CD4-positive, CD25-positive, alpha-beta regulatory T cell (primary cell): ENCODE results near the gene FAF1. TPM values are rescaled to one million over a fixed set of nuclear protein-coding genes. Genes with fewer than 3 reads are reported as not detected.
"Not testable (repeated sequence)": the region's sequence is repeated elsewhere in the genome, so short reads cannot be mapped to it uniquely, and the experiment has no call there.

Source experiments
- ATAC-seq, 2 donors: fragments of 150-1000 bp; cut with Tn5 transposase; one replicate each; pipeline ENCODE4 v1.10.0; 2021; ENCODE audit warnings: low read depth in 2 of 2, moderate number of reproducible peaks in 2 of 2, moderate library complexity in 1 of 2
- DNase-seq, 3 donors: peaks; one replicate each; pipeline versions ENCODE4 v3.0.0 to v3.0.0-alpha.2; 2012 to 2022; ENCODE audit warnings: mixed read lengths in 1 of 3
- H3K27ac ChIP-seq: one replicate; pipeline ENCODE4 v1.7.0; 2013; ENCODE audit warnings: mild to moderate bottlenecking, low read length; ENCODE audit not compliant: insufficient read depth, poor library complexity, severe bottlenecking
- H3K27me3 ChIP-seq: one replicate; pipeline ENCODE4 v1.7.0; 2013; ENCODE audit warnings: low read length; ENCODE audit not compliant: control insufficient read depth, insufficient read depth
- H3K36me3 ChIP-seq: one replicate; pipeline ENCODE4 v1.7.0; 2013; ENCODE audit warnings: mild to moderate bottlenecking, low read length, moderate library complexity; ENCODE audit not compliant: control insufficient read depth, insufficient read depth
- H3K4me1 ChIP-seq: 2 replicates; pipeline ENCODE4 v1.7.0; 2013; ENCODE audit warnings: mild to moderate bottlenecking, low read length; ENCODE audit not compliant: insufficient read depth, control insufficient read depth, poor library complexity, severe bottlenecking
- H3K4me3 ChIP-seq: one replicate; pipeline ENCODE4 v1.7.0; 2013; ENCODE audit warnings: low read depth, mild to moderate bottlenecking, low read length, moderate library complexity
- H3K9me3 ChIP-seq, 2 experiments: 1 replicate in 1 of 2; 2 replicates in 1 of 2; pipeline ENCODE4 v1.7.0; 2013; ENCODE audit warnings: low read length in 2 of 2, mild to moderate bottlenecking in 1 of 2, moderate library complexity in 1 of 2; ENCODE audit not compliant: control insufficient read depth in 2 of 2
- H3K27ac Mint-ChIP-seq, 3 donors: one replicate each; pipeline ENCODE4 v1.8.0; 2020 to 2022; ENCODE audit warnings: mild to moderate bottlenecking in 3 of 3, mixed read lengths in 3 of 3, moderate library complexity in 2 of 3
- H3K27me3 Mint-ChIP-seq: one replicate; pipeline ENCODE4 v1.8.0; 2022; ENCODE audit warnings: mild to moderate bottlenecking, mixed read lengths
- H3K36me3 Mint-ChIP-seq: one replicate; pipeline ENCODE4 v1.8.0; 2020; ENCODE audit warnings: mixed read lengths
- H3K4me1 Mint-ChIP-seq, 4 donors: one replicate each; pipeline ENCODE4 v1.8.0; 2020 to 2022; ENCODE audit warnings: mixed read lengths in 4 of 4, mild to moderate bottlenecking in 1 of 4
- H3K4me3 Mint-ChIP-seq, 4 donors: one replicate each; pipeline ENCODE4 v1.8.0; 2020 to 2022; ENCODE audit warnings: mild to moderate bottlenecking in 4 of 4, mixed read lengths in 4 of 4, moderate library complexity in 3 of 4
- H3K9me3 Mint-ChIP-seq, 7 donors: one replicate each; pipeline ENCODE4 v1.8.0; 2020 to 2022; ENCODE audit warnings: mixed read lengths in 7 of 7, mild to moderate bottlenecking in 3 of 7, moderate library complexity in 2 of 7
- polyA plus RNA-seq, 4 donors: library from polyadenylated mRNA; unstranded; fragments of 300-500 nt; fragmentation: Illumina TruSeq; gene quantifications; one replicate each; pipeline ENCODE4 v1.2.3, GENCODE V29; 2021
- total RNA-seq: library from RNA; stranded (reverse); gene quantifications from one replicate; pipeline ENCODE4 v1.2.3, GENCODE V29; 2022

Gene FAF1
- total and polyA plus RNA-seq, 5 donors from 2014 or later, result 28.9 to 58.2 (median 54.3) TPM

DNA sequence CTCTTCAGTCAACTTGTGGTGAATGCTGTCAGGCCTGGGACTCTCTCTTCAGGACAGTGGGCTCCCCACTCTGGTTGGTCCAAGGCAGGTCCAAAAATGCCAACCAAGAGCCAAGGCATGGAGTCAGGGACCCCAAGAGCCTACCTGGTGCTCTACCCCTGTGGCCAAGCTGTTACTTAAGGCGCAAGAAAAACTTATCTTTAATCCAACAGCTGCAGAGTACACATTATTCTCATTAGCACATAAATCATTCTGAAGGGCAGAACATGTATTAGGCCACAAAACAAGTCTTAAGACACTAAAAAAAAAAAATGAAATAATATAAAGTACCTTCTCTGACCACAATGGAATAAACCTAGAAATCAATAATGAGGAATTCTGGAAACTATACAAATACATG is 65.7 kb downstream of the FAF1 start:
- no peak overlapping the region for H3K4me3 ChIP-seq
- no peaks in the 10 kb centered on the region for H3K9me3 ChIP-seq
- no peak overlapping the region for H3K27ac Mint-ChIP-seq
- no peaks in the 10 kb centered on the region for H3K36me3 ChIP-seq
- no peaks in the 10 kb centered on the region for H3K27me3 ChIP-seq
- peaks cover 25 to 39% (median 30%) of the 10 kb centered on the region in 4 donors for H3K4me1 Mint-ChIP-seq
- no peaks in the 10 kb centered on the region for H3K27me3 Mint-ChIP-seq
- H3K27ac ChIP-seq, result no peak overlapping the region
- H3K36me3 Mint-ChIP-seq, result peaks cover 10% of the 10 kb centered on the region
- ATAC-seq (no peak), DNase-seq (no peak)
- peaks cover 0 to 4% (median 0%) of the 10 kb centered on the region in 7 donors for H3K9me3 Mint-ChIP-seq
- no peak overlapping the region for H3K4me3 Mint-ChIP-seq
- H3K4me1 ChIP-seq, result no peaks in the 10 kb centered on the region

- Histone ChIP-seq H3K4me3 (no peak overlapping the region), H3K36me3 (no peaks in the 10 kb centered on the region), H3K4me1 (no peaks in the 10 kb centered on the region), H3K27me3 (no peaks in the 10 kb centered on the region), H3K9me3 (no peaks in the 10 kb centered on the region), H3K27ac (no peak overlapping the region)
- ATAC-seq (no peak), DNase-seq (no peak)
- H3K27ac Mint-ChIP-seq, result peak overlapping the region in 1 of 3 donors; percentile 14
- H3K4me3 Mint-ChIP-seq, result no peak overlapping the region
- peaks cover 25 to 32% (median 27%) of the 10 kb centered on the region in 4 donors for H3K4me1 Mint-ChIP-seq
- H3K9me3 Mint-ChIP-seq, result peaks cover 0 to 4% (median 0%) of the 10 kb centered on the region in 7 donors
- peaks cover 10% of the 10 kb centered on the region for H3K36me3 Mint-ChIP-seq
- H3K27me3 Mint-ChIP-seq, result no peaks in the 10 kb centered on the region
Measured at GRCh38 chr1:50893466-50893865, 66.6 kb downstream of the FAF1 start.

DNA sequence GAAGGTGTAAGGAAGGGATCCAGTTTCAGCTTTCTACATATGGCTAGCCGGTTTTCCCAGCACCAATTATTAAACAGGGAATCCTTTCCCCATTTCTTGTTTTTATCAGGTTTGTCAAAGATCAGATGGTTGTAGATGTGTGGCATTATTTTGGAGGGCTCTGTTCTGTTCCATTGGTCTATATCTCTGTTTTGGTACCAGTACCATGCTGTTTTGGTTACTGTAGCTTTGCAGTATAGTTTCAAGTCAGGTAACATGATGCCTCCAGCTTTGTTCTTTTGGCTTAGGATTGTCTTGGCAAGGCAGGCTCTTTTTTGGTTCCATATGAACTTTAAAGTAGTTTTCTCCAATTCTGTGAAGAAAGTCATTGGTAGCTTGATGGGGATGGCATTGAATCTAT is 72.5 kb downstream of the FAF1 start:
- not testable (repeated sequence) for H3K27ac Mint-ChIP-seq, H3K4me3 Mint-ChIP-seq, H3K27ac ChIP-seq, H3K4me1 ChIP-seq, H3K9me3 Mint-ChIP-seq, H3K4me3 ChIP-seq, H3K9me3 ChIP-seq, DNase-seq, H3K27me3 Mint-ChIP-seq, H3K27me3 ChIP-seq, H3K36me3 Mint-ChIP-seq, H3K36me3 ChIP-seq, ATAC-seq
- peaks cover 10 to 19% (median 12%) of the 10 kb centered on the region in 4 donors for H3K4me1 Mint-ChIP-seq

GRCh38 chr1:50880373-50880772 is 79.7 kb downstream of the FAF1 start:
- Histone ChIP-seq H3K36me3 (no peaks in the 10 kb centered on the region), H3K9me3 (no peaks in the 10 kb centered on the region), H3K27me3 (no peaks in the 10 kb centered on the region), H3K4me1 (no peaks in the 10 kb centered on the region), H3K27ac (no peak overlapping the region), H3K4me3 (no peak overlapping the region)
- no peak overlapping the region for H3K27ac Mint-ChIP-seq
- no peak overlapping the region for H3K4me3 Mint-ChIP-seq
- H3K27me3 Mint-ChIP-seq, result no peaks in the 10 kb centered on the region
- H3K36me3 Mint-ChIP-seq, result peaks cover 5% of the 10 kb centered on the region
- peaks cover 29 to 46% (median 32%) of the 10 kb centered on the region in 4 donors for H3K4me1 Mint-ChIP-seq
- DNase-seq (no peak), ATAC-seq (no peak)
- H3K9me3 Mint-ChIP-seq, result no peaks in the 10 kb centered on the region

GRCh38 chr1:50879137-50879536 is 80.9 kb downstream of the FAF1 start:
- no peaks in the 10 kb centered on the region for H3K9me3 ChIP-seq
- ATAC-seq (no peak), DNase-seq (no peak)
- no peaks in the 10 kb centered on the region for H3K9me3 Mint-ChIP-seq
- H3K27me3 Mint-ChIP-seq, result no peaks in the 10 kb centered on the region
- peak overlapping the region in 1 of 3 donors; percentile 22 for H3K27ac Mint-ChIP-seq
- H3K4me1 ChIP-seq, result no peaks in the 10 kb centered on the region
- no peak overlapping the region for H3K27ac ChIP-seq
- H3K4me1 Mint-ChIP-seq, result peaks cover 23 to 42% (median 30%) of the 10 kb centered on the region in 4 donors
- H3K27me3 ChIP-seq, result no peaks in the 10 kb centered on the region
- no peak overlapping the region for H3K4me3 Mint-ChIP-seq
- no peaks in the 10 kb centered on the region for H3K36me3 ChIP-seq
- peaks cover 5% of the 10 kb centered on the region for H3K36me3 Mint-ChIP-seq
- H3K4me3 ChIP-seq, result no peak overlapping the region

DNA sequence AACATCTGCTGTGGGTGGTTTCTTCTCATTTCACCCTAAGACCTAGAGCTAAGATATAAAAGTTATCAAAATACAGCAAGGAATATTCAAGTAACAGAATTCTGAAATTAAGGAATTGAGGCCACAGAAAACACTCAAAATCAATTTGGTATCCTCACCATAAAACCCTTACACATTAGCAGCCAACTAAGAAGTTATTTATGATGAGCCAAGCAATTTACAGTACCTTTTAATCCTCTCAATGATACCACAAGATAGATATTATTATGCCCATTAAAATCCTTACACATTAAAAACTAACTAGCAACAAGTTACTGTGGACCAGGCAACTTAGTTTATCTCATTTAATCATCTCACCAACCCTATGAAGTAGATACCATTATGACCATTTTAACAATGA is 81.6 kb downstream of the FAF1 start:
- H3K27ac Mint-ChIP-seq, result no peak overlapping the region
- Histone ChIP-seq H3K27ac (no peak overlapping the region), H3K36me3 (no peaks in the 10 kb centered on the region)

GRCh38 chr1:50877641-50878040 is 82.4 kb downstream of the FAF1 start:
- H3K4me1 Mint-ChIP-seq, result peaks cover 25 to 46% (median 31%) of the 10 kb centered on the region in 4 donors
- no peaks in the 10 kb centered on the region for H3K9me3 Mint-ChIP-seq
- H3K9me3 ChIP-seq, result no peaks in the 10 kb centered on the region
- ATAC-seq (no peak), DNase-seq (no peak)
- no peaks in the 10 kb centered on the region for H3K36me3 Mint-ChIP-seq
- H3K36me3 ChIP-seq, result no peaks in the 10 kb centered on the region
- H3K4me3 Mint-ChIP-seq, result no peak overlapping the region
- no peaks in the 10 kb centered on the region for H3K27me3 ChIP-seq
- no peak overlapping the region for H3K27ac ChIP-seq
- H3K4me3 ChIP-seq, result no peak overlapping the region
- no peaks in the 10 kb centered on the region for H3K4me1 ChIP-seq
- no peak overlapping the region for H3K27ac Mint-ChIP-seq
- H3K27me3 Mint-ChIP-seq, result no peaks in the 10 kb centered on the region

More for the DNA sequence above, 81.6 kb downstream of the FAF1 start:
- no peaks in the 10 kb centered on the region for H3K9me3 Mint-ChIP-seq
- peaks cover 4% of the 10 kb centered on the region for H3K36me3 Mint-ChIP-seq
- Histone ChIP-seq H3K27me3 (no peaks in the 10 kb centered on the region), H3K9me3 (no peaks in the 10 kb centered on the region), H3K4me3 (no peak overlapping the region), H3K4me1 (no peaks in the 10 kb centered on the region)
- ATAC-seq (no peak), DNase-seq (no peak)
- no peak overlapping the region for H3K4me3 Mint-ChIP-seq
- H3K27me3 Mint-ChIP-seq, result no peaks in the 10 kb centered on the region
- peaks cover 25 to 45% (median 31%) of the 10 kb centered on the region in 4 donors for H3K4me1 Mint-ChIP-seq

GRCh38 chr1:50873458-50874187 is 86.4 kb downstream of the FAF1 start:
- no peaks in the 10 kb centered on the region for H3K9me3 ChIP-seq
- H3K27ac Mint-ChIP-seq, result peak overlapping the region in 1 of 3 donors; percentile 71
- peak overlapping the region in 2 of 4 donors; percentile 62 to 72 for H3K4me3 Mint-ChIP-seq
- no peaks in the 10 kb centered on the region for H3K36me3 Mint-ChIP-seq
- no peaks in the 10 kb centered on the region for H3K27me3 ChIP-seq
- H3K36me3 ChIP-seq, result no peaks in the 10 kb centered on the region
- H3K4me1 Mint-ChIP-seq, result peaks cover 12 to 36% (median 17%) of the 10 kb centered on the region in 4 donors
- ATAC-seq (peak; percentile 83 to 84), DNase-seq (peak; percentile 40 to 83 (median 61))
- H3K27ac ChIP-seq, result no peak overlapping the region
- no peaks in the 10 kb centered on the region for H3K27me3 Mint-ChIP-seq
- H3K4me3 ChIP-seq, result peak overlapping the region; percentile 87
- no peaks in the 10 kb centered on the region for H3K9me3 Mint-ChIP-seq
- H3K4me1 ChIP-seq, result no peaks in the 10 kb centered on the region
